Activated naive CD4-positive, alpha-beta T cell (primary cell): ENCODE results near the gene NPVF.
A peak's percentile ranks its signal among the peaks of the same experiment; 100 is the strongest.

Experiments
- DNase-seq, 4 experiments: peaks; one replicate each; lab custom pipeline; 2025; lab: John Stamatoyannopoulos, UW

NPVF gene

DNA sequence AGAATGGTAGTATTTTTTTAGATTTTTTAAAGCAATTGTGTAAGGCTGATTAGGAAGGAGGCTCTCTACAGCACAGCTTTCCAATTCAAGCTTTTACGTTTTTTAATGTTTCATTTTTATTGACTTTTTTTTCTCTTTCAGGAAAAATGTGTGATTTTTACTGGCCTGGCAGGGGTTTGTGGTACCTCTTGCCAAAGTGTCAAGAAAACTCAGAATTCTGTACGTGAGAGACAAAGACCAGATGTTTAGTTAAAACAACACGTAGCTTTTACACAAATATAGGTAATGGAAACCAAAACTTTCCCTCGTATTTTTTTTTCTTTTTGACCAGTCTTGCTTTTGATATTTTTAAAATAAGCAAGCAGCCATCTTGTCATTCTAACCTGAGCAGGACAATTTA is 6.0 kb upstream of the NPVF start:
- no peak for DNase-seq

DNA sequence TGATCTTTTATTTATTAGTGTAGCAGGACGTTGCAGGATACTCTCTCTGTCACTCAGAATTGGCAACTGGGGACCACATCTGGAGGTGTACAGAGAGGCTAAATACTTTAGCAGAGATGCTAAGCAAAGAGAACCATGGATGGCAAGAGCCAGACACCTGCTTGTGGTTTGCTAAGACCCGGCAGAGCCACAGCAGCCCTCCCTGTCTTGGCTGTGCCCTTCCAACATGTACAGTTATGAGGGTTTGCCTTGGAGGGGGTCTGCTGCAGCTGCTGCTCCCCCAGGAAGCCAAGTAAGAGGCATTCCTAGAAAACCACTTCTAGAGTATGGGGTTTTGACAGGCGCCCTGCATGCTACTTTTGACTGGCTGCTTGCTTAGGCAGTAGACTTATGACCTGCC is 5.1 kb downstream of the NPVF start:
- no peak for DNase-seq

- DNase-seq: no peak
Measured at GRCh38 chr7:25222666-25223065, 5.6 kb downstream of the NPVF start.

DNA sequence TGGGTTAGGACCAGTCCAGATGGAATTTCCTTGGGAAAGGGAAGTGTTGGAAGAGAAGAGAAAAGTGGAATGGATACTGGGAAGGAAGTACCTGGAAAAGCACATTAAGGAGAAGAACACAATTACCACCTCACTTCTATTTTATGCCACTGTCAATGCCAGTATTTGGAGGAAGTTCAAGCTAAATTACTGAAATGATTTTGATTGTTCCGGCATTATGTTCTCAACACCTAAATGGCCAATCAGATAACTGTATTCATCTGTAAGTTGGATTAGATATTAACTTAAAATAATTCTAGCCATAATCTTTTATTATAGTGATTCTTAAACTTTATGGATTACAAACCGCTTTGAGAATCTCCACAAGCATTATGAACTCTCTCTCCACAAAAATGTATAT is 7.3 kb downstream of the NPVF start:
- DNase-seq: no peak

DNA sequence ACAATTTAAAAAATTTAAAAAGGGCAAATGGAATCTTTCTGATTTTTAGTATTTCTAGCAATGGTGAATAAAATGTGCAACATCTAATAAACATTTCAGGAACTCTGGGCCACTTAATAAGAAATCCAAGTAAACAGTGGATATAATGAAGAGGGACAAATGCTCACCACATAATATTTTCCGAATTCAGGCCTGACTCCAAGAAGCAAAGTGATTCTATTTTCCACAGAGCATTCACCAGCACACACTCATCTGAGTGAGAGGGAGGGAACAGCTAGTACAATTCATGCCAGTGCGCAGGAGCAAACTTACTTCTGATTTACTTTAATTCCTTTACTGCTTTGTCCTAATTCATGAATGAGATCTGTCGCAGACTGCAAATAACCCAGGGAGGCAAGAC is 10.1 kb downstream of the NPVF start:
- no peak for DNase-seq

DNA sequence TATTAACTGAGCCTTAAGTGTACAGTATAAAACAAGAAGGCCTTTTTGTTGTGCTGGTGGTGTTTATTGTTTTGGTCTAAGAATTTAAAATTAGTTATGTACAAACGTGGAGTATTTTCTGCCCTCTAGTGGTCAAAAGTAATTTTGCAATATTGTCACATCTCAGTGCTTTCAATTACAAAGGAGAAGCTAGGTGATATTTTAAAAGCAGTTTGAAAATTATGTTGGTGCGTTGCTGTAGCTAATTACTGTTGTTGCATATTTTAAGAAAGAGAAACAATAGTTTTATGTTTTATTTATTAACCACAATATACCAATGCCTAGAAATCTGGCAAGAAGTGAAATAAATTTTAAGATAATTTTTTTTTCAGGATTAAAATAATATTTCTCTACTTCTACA is 11.4 kb downstream of the NPVF start:
- no peak for DNase-seq

DNA sequence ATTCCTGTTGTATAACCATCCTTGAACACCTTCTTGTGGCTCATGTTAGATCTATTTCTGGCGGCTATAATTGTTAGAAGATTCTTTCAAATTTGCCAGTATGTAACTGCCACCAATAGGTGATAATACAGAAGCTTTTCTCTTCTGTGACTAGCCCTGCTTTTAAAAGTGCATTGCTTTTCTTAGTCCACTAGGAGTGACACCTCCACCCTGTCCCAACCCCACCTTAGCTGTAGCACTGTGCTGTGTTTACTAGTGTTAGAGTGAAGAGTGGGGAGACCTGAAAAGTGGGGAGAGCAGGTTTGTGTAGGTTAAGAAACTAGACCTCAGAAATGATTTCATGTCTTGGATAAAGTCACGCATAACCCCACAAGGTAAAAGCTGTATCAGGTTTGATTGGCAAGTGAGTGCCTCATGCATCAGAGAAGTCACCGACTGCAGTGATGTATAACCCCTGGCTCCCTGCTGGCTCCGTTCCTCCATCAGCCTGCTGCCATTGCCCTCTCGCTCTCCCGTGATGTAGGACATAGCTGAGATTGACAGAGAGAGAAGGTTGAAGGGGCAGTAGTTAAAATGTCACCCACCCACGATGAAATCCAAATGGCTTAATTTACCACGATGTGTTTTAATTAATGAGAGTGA is 12.5 kb downstream of the NPVF start:
- DNase-seq: no peak

DNA sequence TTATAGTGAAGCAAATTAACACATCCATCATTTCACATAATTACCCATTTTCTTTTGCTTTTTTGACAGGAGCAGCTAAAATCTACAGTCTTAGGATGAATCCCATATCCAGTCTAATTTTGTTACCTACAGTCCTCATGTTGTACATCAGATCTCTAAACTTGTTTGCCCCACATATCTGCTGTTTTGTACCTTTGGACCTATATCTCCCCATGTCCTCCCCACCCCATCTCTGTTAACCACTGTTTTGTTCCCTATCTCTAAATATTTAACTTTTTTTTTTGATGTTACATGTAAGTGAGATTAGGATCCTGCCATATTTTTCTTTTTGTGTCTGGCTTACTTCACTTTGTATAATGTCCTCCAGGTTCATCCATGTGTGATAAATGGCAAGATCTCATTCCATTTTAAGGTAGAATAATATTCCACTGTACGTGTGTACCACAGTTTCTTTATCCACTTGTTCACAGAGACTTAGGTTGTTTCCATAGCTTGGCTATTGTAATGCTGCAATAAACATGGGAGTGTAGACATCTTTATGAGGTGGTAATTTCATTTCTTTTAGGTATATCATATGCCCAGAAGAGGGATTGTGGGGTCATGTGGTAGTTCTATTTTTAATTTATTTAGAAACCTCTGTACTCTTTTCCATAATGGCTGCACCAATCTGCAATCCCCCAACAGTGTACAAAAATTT is 19.6 kb downstream of the NPVF start:
- DNase-seq: no peak

DNA sequence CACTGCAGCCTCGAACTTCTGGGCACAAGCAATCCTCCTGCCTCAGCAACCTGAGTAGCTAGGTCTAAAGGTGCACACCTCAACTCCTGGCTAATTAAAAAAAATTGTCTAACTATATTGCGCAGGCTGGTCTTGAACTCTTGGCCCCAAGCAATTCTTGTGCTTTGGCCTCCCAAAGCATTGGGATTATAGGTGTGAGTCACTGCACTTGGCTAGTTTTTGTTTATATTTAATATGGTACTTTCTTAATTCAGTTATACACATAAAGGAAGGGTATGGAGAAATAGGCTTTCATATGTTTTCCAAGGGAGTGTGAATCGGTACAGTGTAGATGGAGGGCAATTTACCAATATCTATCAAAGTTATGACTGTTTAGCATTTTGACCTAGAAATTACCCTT is 20.4 kb downstream of the NPVF start:
- DNase-seq: no peak

DNA sequence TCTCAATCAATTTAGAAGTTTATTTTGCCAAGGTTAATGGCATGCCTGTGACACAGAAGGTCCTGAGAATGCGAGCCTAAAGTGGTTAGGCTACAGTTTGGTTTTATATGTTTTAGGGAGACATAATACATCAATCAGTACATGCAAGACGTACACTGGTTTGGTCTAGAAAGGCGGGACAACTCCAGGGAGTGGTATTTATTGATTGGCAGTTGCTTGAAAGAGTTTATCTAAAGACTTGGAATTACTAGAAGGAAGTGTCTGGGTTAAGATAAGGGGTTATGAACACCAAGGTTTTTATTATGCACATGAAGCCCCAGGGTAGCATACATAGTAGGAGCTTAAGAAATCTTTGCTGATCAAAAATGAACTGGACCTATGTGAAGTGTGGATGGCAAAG is 21.5 kb downstream of the NPVF start:
- DNase-seq: no peak

DNA sequence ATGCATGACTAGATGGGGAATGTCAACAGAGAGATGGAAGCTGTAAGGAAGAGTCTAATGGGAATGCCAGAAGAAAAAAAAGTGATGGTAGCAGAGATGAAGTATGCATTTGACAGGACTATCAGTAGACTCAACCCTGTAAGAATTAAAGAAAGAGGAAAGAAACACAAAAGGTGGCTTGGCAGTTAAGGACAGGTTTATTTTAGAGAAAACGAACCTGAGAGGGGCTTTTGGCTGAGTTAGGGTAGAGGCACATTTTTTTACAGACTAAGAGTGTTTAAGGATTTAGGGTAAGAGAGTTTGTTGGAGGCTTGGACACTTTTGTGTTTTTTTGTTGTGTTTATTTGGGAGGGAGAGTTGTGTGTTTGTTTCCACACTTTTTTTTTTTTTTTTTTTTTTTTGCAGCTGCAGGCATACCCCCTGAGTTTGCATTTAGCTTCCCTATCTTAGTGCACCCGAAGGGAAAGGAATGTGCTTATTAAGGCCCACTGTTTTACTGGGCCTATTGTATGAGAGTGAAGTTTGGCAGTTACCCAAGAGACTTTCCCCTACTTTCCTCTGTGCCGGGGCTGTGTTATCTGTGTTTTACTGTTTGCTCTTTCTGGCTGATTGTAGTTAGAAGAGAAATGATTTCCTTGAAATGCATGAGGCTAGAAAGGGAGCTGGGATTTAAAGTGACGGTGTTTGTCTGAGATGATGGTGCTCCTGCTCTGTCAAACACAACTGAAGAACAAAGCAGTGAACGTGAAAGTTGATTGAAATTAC is 32.0 kb downstream of the NPVF start:
- no peak for DNase-seq

DNA sequence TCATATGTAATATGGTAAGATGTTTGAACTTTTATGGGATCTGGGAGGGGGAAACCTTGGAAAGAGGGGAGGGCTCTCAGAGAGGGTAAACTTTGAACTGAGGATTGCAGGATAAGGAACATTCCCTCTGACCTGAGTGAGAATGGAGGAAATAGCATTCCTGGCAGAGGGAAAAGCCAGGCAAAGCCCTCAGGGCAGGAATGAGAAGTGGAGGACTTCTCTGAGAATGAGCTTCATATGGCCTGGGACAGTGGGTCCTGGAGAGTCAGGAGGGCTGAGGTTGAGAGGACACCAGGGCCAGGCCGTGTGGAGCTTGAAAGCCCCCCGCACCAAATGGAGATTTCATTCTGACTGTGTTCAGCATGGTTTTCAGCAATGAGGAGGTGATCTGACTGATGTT is 34.2 kb downstream of the NPVF start:
- DNase-seq: no peak

DNA sequence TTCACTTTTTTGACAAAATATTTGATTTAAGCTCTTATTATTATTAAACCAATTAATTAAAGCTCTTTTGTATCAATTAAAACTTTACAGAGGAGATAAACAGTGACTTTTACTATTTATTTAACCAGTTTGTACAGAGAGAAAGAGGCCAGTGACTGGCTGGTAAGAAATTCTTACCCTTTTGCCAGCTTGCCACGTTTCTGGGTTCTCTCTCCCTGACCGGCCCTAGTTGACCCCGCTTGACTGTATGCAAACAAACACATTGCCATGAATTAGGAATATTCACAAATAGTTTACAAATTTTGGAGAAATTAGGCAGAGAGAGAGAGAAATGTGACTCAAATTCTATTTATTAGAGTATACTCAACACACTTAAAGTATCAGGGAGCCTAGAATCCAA is 36.2 kb downstream of the NPVF start:
- no peak for DNase-seq

- no peak for DNase-seq
Measured at GRCh38 chr7:25189197-25189596, 39.1 kb downstream of the NPVF start.

- DNase-seq: no peak
Measured at GRCh38 chr7:25187932-25188331, 40.4 kb downstream of the NPVF start.

- DNase-seq: no peak
Measured at GRCh38 chr7:25186436-25186835, 41.9 kb downstream of the NPVF start.

GRCh38 chr7:25181532-25181931 is 46.8 kb downstream of the NPVF start:
- DNase-seq: no peak

DNA sequence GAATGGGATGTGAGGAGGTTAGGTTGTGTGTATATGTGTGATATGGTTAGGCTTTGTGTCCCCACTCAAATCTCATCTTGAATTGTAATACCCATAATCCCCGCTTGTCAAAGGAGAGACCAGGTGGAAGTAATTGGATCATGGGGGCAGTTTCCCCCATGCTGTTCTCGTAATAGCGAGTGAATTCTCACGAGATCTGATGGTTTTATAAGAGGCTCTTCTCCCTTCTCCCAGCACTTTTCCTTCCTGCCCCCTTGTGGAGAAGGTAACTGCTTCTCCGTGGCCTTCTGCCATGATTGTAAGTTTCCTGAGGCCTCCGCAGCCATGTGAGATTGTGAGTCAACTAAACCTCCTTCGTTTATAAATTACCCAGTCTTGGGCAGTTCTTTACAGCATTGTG is 47.3 kb downstream of the NPVF start:
- DNase-seq: no peak

DNA sequence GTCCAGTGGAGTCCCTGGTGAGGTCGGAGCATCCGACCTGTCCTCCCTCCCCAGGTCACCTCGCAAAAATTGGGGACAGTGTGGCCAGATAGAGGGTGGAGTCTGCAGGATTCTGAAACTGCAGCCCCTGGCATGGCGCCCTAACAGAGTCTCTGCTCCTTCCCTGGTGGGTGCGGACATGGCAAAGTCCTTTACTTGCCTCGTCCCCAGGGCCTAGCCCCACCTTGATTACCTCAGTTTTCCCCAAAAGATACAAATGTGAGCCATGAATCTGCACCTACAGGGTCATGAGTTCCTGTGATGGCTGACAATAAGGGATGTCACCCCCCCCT is 47.7 kb downstream of the NPVF start:
- DNase-seq: peak in 1 of 4 experiments; percentile 25

DNA sequence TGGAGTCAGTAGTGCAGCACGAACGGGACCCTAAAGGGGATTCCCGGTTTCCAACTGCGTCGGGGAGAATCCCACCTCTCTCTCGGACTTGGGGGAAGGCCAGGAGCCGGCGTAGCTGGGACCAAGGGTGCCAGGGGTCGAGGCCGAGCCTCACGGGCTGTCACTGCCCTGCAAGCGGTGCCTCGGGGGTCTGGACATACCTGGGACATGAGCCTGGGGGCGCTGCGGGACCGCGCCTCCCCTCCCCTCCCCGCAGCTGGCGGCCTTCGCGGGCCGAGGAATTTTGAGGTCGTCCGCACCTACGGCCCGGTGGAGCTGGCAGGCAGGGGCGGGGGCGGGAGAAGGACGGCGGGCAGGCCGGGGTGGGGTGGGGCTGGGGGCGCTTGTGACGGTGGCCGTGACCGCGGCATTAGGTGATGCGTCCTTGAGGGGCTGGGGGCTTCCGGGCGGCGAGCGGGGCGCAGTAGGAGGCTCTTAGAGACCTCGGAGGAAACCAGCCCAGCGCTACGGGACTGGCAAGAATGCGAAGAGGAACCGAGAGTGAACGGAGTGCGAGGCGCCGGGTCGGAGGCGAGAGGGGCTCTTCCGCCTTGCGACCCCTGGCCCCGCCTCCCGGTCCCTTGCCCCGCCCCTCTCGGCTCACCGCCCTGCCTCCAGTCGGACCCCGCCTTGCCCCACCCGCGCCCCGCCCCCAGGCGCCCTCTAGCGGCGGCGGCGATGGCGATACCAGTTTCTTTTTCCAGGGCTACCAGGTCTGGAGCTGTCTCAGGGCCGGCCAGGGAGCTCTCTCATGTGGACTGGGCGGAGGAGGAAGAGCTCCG is 48.3 kb downstream of the NPVF start:
- DNase-seq: peak; percentile 95 to 98 (median 97)

DNA sequence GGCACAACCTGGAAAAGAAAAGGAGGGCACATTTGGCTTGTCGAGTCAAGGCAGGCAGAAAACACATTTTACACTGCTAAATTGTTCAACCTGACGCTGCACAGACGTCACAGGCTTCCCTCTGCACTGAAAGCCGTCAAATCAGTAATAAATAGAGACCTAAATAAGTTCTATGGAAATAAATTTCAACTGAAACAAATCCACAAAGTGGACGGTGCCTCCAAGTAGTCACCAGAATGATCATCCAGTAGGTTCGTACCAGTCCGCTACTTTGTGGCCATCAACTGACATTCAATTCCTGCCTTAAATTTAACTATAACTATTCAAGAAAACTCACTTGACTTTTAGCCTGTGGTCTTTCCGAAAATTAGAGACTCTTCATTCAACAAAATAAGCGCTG is 49.0 kb downstream of the NPVF start:
- no peak for DNase-seq
